ENCODE results near the gene ANKRD29.
"Not testable (repeated sequence)": the region's sequence is repeated elsewhere in the genome, so short reads cannot be mapped to it uniquely, and the experiment has no call there.

The ANKRD29 gene

DNA sequence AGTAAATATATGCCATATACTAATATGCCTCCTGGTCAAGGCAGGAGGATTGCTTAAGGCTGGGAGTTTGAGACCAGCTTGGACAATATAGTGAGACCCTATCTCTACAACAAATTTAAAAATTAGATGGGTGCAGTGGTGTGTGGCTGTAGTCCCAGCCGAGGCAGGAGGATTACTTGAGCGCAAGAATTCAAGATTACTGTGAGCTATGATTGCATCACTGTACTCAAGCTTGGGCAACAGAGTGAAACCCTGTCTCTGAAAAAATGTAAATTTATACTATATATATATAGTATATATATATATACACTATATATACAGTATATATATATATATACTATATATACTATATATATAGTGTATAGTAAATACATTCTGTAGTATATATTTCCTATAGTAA is 46.5 kb downstream of the ANKRD29 start:
- no peak for DNase-seq (ENCODE audit: low read depth)

GRCh38 chr18:23614891-23615290 is 47.8 kb downstream of the ANKRD29 start:
- no peak for DNase-seq (ENCODE audit: low read depth)

- DNase-seq (ENCODE audit: low read depth), result no peak
Observed at GRCh38 chr18:23614413-23614812, 48.3 kb downstream of the ANKRD29 start.

DNA sequence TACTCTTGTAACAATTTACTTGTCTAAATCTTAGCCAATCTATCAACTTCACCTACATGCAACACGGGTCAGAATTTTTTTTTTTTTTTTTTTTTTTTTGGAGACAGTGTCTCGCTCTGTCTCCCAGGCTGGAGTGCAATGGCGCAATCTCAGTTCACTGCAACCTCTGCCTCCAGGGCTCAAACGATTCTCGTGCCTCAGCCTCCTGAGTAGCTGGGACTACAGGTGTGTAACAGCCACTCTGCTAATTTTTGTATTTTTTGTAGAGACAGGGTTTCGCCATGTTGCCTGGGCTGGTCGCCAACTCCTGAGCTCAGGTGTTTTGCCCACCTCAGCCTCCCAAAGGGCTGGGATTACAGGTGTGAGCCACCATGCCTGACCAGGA is 49.6 kb downstream of the ANKRD29 start:
- DNase-seq (ENCODE audit: low read depth), result not testable (repeated sequence)

DNA sequence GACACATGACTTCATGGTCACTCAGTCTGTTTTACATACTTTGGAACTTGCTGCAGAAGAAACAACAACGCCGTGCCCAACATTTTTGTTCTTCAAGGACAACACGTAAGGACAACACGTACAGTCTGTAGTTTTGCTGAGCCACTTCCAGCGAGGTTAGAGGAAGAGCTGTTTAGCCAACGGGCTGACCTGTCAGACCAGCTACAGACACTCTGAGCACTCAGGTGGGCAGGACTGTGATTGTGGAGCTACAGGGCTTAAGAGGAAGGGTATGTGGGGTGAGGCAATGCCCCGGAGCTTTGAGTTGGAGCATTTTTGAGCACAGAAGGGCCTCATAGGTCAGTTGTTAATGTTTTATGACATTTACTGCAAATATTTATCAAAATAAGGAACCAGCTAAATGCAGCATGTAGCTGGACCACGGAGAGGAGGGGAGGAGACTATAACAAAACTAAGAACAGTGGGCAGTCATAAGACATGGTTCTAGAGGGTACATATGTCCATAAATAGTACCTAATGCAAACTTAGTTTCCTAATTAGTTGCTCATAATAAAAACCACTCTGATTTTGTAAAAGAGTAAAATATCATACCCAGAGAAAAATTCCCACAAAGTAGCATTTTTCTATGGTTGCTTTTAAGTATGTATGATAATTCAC is 50.1 kb downstream of the ANKRD29 start:
- no peak for DNase-seq (ENCODE audit: low read depth)

DNA sequence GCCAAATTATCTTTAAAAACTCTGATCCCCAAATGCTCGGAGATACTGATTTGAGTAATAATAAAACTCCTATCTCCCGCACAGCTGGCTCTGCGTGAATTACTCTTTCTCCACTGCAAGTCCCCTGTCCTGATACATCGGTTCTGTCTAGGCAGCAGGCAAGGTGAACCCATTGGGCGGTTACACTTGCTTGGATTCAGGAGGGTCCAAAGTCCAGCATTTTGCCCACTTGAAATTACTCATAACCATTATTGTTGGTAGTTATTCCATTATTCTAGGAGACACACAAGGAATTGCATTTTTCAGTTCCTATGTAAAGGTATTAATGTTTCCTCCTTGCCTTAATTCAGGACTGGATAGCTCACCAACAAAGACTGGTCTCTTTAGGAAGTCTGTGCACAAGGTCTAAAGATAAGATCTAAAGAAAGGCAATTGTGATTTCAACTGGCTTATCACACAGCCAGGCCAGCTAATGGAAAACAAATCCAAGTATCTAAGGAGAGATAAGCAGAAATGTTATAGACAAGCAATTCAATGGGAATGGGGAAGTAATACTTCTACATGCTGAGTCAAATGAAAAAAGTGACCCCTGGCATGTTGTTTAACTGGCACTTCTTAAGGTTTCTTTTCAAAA is 53.2 kb downstream of the ANKRD29 start:
- DNase-seq (ENCODE audit: low read depth), result no peak

GRCh38 chr18:23608211-23608610 is 54.5 kb downstream of the ANKRD29 start:
- DNase-seq (ENCODE audit: low read depth), result no peak

- no peak for DNase-seq (ENCODE audit: low read depth)
Observed at GRCh38 chr18:23605941-23606340, 56.8 kb downstream of the ANKRD29 start.

DNA sequence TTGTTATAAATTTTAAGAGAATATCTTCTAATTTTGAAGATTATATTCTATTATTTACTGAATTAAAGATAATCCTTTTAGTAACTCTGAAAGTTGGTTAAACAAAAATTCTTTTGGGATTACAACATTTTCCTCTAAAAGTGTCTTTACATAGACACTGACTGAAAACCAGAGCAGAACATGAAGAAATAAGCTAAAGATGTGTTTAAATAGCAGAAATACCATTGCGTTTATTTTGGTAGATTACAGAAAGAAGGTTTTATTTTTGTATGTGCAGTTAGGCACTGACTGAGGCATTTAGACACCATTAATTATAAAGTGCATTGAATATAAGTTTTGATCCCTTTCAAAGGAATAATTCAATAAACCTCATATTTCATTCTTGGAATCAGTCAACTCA is 62.9 kb downstream of the ANKRD29 start:
- DNase-seq (ENCODE audit: low read depth), result no peak

DNA sequence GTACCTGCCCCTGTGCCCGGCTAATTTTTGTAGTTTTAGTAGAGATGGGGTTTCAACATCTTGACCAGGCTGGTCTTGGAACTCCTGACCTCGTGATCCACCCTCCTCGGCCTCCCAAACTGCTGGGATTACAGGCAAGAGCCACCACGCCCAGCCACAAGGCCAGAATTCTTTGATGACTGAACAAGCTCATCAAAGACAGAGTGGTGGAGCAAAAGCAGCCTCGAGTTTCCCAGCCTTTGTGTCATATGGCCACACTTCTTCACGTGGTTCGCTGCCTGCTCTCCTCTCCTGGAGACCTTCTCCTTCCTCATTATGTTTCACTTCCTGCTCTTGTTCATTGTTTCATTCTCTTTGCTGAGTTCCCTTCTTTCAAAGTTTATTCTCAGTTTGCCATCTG is 66.5 kb downstream of the ANKRD29 start:
- DNase-seq (ENCODE audit: low read depth), result no peak

DNA sequence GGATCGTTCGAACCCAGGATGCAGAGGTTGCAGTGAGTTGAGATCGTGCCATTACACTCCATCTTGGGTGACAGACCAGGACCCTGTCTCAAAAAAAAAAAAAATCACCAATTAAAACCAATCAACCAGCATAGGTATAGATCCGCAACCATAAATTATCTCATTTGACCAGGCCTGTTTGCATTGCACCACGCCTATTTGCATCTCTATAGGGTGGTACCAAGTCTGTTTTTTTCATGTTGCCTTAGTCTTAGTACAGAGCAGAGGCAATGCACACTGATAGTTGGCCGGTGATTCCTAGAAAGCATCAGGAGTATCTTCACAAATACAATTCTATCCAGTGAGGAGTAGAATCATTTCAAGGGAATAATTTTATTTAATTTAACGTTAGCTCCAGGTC is 67.1 kb downstream of the ANKRD29 start:
- no peak for DNase-seq (ENCODE audit: low read depth)

DNA sequence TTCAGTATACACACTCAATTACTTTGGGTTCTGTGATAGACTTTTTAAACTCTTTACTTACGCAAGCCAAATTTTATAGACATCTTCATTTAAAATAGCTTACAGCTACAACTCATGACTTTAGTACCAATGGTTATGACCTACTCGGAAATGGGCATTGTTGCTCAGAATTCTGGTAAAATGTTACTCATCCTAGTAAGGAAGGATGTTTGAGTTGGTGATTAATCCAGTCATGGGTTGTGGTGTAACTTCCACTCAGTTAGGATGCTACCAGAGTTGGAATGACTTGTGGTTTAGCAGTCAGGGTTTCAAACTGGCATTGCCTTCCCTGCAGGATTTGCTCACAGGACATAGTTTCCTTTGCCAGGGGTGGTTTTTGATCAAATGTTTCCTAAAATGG is 69.0 kb downstream of the ANKRD29 start:
- DNase-seq (ENCODE audit: low read depth), result peak; percentile 95

DNA sequence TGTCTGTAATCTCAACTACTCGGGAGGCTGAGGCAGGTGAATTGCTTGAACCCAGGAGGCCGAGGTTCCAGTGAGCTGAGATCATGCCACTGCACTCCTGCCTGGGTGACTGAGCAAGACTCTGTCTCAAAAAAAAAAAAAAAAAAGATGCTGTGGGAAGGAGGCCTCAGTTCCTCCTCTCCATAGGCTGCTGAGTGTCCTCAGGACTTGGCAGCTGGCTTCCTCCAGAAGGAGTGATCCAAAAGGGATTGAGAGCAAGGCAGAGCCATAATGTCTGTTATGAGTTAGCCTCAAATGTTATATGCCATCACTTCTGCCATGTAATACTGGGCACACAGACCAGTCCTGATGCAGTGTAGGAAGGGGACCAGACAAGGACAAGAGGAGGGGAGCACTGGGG is 69.8 kb downstream of the ANKRD29 start:
- DNase-seq (ENCODE audit: low read depth), result no peak

DNA sequence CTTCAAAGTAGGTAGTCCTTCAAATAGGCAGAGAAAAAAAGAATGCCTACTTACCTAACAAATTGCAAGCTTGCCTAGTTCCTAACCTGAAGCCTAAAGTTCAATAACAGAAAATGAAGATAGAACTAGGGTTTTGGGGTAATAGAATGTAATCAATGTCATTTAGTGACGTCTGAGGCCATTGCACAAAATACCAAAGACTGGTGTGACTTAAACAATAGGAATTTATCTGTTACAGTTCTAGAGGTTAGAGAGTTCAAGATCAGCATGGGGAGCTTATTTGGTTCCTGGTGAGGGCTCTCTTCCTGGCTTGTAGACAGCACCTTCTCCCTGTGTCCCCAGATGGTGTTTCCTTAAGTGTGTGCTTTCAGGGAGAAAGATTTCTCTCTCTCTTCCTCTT is 71.7 kb downstream of the ANKRD29 start:
- no peak for DNase-seq (ENCODE audit: low read depth)

DNA sequence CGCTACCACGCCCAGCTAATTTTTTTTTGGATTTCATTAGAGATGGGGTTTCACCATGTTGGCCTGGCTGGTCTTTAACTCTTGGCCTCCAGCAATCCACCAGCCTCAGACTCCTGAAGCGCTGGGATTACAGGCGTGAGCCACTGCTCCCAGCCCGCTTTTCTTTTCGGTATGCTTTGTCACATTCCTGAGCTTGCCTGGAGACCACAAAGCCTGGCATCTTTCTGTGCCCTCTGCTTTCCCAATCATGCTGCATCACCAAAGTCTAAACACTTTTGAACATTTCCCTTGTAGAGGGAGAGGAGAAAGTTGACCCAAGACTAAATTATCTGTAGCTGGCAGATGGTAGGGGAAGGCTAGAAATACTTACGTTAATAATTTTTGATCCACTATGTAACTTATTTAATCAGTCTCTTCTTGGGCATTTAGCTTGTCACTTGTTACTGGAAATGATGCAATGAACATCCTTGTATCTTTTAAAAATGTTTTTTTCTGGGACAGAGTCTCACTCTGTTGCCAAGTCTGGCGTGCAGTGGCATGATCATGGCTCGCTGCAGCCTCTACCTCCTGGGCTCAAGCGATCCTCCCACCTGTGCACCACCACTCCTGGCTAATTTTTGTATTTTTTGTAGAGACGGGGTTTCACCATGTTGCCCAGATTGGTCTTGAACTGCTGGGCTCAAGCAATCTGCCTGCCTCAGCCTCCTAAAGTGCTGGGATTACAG is 73.7 kb downstream of the ANKRD29 start:
- DNase-seq (ENCODE audit: low read depth), result no peak

DNA sequence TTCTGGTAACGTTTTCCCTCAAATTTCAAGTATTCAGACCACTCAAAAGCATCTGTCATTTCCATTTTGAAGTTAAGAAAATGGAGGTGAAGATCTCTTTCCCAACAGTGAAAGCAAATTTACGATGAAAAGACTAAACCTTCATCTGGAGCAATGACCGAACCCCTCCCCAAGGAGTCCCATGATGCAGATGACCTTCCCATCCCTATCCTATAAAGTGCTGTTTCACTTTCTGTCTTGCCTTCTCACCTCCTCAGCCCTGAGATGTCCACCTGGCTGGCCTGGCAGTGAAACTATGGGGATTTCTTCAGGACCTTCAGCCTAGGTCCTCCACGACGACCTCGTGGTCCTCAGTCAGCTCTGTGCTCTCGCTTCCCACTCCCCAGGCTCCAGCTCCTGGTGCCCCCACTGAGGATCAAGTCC is 75.5 kb downstream of the ANKRD29 start:
- no peak for DNase-seq (ENCODE audit: low read depth)

DNA sequence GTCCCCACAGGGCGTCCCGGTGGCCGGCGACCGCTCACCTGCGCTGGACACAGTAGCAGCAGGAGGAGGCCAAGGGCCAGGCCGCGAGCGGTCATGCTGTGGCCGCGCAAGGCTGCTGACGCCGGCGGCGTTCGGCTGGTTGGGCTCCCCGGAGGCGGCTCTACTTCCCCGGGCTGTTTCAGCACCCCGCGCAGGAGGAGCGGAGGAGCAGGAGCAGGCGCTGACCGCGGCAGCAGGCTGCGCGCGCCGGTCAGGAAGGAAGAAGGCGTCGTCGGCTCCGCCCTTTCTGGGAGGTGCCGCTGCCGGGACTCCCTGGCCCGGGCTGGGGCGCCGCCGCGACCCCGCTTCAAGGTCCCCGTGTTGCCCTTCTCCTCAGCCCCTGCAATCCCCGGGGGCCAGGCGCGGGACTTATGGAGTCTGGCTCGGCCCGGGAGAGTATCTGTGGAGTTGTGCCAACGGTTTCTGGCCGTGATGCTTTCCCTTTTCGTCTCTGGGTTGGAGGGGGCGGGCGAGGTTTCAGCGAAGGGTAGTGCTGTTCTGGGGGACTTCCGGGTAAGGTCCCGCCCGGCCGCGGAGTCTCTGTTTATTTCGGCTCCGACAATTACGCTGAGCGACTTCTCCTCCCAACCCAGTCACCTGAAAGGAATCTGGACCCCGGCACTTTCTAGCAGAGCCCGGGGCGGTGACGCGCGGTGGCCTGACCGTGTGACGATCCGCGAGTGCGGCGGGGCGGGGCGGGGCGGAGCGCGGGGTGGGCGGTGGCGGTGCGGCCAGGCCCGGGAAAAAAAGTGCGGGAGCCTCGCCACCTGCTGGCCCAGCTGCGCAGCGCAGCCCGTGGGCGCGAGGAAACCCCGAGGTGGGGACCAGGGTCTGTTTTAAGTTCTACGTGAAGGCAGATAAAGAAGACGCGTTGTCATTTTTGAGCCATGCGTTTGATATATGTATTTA is 76.2 kb downstream of the ANKRD29 start, which contains the start of gene NPC1:
TSS of gene NPC1 (minus strand) at position 258 of the 948 bp plus-strand sequence. CDS start at position 95, 163 bp downstream.
- DNase-seq (ENCODE audit: low read depth), result peak; percentile 74

DNA sequence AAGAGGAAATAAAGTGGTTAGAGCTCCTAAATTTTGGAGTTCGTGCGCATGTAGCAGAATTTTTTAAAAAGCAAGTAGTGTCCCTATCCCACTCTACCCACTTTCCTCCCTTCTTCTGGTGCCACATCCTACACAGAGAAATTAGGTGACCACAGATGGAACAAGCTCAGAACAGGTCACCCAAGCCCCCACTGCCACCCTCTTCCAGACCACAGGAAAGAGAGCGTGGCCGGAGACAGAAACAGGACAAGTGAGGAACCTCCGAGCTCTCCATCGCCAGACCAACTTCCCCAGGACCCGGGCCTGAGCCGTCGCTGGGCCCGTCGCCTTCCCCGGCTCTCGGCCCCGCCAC is 76.8 kb downstream of the ANKRD29 start:
- no peak for DNase-seq (ENCODE audit: low read depth)

DNA sequence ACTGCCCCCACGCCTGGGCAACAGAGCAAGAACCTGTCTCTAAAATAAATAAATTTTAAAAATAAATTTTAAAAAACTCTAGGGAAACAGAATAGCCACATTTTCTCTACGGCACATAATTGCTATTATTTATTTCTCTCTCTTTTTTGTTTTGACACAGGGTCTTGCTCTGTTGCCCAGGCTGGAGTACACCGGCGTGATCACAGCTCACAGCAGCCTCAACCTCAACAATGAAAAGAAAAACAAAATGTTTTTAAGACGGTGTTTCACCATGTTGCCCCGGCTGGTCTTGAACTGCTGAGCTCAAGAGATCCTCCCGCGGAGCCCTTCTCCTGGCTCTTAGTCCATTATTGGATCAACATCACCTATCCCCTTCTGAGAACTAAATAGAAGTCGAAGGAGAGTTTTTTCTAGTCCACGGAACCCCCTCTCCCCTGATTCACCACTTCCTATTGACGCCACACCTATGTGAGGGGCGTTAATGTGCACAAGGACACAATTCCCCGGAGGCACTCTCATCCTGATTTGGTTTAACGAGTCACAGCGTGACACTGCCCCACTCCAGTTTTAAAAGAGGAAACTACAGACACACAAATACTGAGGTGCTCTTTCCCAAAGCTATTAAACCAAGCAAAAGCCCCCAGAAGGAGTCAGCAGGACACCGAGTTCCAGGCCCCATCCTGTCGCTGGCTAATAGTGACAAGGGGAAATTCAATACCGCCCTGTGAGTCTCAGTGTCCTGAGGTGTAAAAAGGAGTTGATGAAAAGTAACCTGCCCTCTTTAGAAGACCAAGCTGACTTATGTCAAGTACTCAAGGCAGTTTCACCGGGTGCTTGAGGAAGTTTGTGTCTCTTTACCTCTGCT is 77.5 kb downstream of the ANKRD29 start:
- DNase-seq (ENCODE audit: low read depth), result no peak

DNA sequence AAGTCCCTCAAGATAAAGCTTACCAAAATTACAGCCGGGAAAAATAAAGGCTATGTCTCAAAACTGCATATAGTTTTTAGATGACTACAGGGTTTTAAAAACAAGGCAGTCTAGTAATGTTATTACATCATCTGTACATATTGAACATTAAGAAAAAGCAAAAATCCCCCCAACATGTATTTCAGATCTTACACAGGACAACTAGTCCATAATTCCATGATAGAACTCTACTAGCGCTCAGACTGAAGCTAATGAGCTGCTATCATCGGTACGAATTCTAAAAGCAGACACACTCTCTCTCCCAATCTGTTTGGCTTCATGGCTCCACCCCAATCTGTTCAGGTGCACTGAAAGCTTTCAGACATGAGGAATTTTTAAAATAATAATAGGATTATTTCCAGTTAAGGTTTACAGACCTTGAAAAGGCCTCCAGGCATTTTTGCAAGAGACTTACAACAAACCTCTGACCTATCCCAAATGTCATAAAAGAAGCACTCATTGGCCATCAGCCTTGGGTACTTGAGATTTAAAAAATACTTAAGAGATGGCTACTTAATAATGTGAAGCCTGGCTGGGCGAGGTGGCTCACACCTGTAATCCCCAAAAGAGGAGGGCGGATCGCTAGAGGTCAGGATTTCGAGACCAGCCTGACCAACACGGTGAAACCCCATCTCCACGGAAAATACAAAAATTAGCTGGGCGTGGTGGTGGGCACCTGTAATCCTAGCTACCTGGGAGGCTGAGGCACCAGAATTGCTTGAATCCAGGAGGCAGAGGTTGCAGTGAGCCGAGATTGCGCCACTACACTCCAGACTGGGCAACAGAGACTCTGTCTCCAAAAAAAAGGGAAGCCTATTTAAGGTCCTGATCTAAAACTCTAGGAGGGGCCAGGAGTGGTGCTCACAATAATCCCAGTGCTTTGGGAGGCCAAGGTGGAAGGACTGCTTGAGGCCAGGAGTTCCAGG is 78.4 kb downstream of the ANKRD29 start:
- no peak for DNase-seq (ENCODE audit: low read depth)
